CD4-positive, alpha-beta T cell treated with Interleukin-15 for 1 hour (primary cell): ENCODE results near the gene CD22.

Source experiments
- DNase-seq: peaks from one replicate; pipeline ENCODE4 v3.0.0-alpha.2; 2020

The CD22 gene

GRCh38 chr19:35392742-35393715 is 64.0 kb downstream of the CD22 start:
- DNase-seq, result no peak

GRCh38 chr19:35395382-35396199 is 66.6 kb downstream of the CD22 start:
- no peak for DNase-seq

- no peak for DNase-seq
Observed at GRCh38 chr19:35396240-35396885, 67.4 kb downstream of the CD22 start.
